ENCODE data around the gene ITGB1. TPM values are rescaled to one million over a fixed set of nuclear protein-coding genes. Genes with fewer than 3 reads are reported as not detected.

ITGB1 gene
- total and polyA plus RNA-seq, 8 donors: 57.9 to 909 (median 176) TPM

DNA sequence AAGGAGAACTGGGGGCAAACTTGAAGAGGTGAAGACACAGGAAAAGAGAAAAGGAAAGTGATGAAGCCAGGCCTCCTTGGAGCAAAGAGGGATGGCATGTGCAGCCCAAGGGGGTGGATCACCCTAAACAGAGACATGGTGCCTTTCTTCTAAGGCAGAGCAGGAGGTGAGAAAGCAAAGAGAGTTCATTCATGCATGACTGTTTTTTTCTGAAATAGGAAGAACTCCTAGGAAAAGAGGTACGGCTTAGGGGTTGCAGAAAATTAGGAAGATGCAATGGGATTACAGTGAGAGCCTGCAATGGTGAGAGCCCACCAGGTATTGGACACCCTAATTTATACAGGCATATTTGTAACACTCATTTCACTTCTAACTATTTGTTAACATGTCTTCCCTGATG, 15.9 kb downstream of the ITGB1 start:
- Histone ChIP-seq H3K27me3 (no peaks in the 10 kb centered on the region), H3K27ac (peak overlapping the region in 3 of 5 donors; percentile 10 to 82 (median 19)), H3K36me3 (no peaks in the 10 kb centered on the region), H3K9me3 (no peaks in the 10 kb centered on the region), H3K4me1 (peaks cover 34 to 99% (median 78%) of the 10 kb centered on the region in 4 donors), H3K4me3 (no peak overlapping the region)
- TF ChIP-seq POLR2A (IDR thresholded peaks at IDR 0.05): no peak
- no peak for TF ChIP-seq EP300 (IDR thresholded peaks at IDR 0.05)
- TF ChIP-seq, protein P1, sequence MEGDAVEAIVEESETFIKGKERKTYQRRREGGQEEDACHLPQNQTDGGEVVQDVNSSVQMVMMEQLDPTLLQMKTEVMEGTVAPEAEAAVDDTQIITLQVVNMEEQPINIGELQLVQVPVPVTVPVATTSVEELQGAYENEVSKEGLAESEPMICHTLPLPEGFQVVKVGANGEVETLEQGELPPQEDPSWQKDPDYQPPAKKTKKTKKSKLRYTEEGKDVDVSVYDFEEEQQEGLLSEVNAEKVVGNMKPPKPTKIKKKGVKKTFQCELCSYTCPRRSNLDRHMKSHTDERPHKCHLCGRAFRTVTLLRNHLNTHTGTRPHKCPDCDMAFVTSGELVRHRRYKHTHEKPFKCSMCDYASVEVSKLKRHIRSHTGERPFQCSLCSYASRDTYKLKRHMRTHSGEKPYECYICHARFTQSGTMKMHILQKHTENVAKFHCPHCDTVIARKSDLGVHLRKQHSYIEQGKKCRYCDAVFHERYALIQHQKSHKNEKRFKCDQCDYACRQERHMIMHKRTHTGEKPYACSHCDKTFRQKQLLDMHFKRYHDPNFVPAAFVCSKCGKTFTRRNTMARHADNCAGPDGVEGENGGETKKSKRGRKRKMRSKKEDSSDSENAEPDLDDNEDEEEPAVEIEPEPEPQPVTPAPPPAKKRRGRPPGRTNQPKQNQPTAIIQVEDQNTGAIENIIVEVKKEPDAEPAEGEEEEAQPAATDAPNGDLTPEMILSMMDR (IDR thresholded peaks at IDR 0.05): no peak
- no peak for TF ChIP-seq POLR2AphosphoS5 (IDR thresholded peaks at IDR 0.05)
- no peak for DNase-seq
- WGBS, 5 donors: 90 to 100% (median 96%) methylated on average over 1 of the region's 1 CpG
- intact Hi-C loops (cut with DNase I; ENCODE audit: low total_unique reads): no loop called here

DNA sequence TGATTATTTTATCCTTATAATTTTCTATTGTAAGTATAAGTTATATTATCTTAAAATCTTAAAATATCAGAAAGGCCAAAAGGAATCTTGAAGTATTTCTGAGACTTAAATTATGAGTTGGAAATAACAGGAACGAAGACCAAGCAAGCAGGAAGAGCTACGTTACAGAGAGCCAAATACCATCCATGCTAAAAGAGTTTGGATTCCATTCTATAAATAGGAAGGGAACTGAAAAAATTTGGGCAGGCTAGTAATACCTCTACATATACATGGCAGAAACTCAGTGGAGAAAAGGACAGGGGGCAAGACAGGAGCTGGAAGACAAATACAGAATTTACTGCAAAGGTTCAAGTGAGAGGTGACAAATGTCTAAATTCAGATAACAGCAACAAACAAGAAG, 16.7 kb downstream of the ITGB1 start:
- H3K4me1 ChIP-seq: peaks cover 31 to 96% (median 78%) of the 10 kb centered on the region in 4 donors
- intact Hi-C loops (cut with DNase I; ENCODE audit: low total_unique reads): no loop called here
- TF ChIP-seq EP300 (IDR thresholded peaks at IDR 0.05) (no peak), POLR2A (IDR thresholded peaks at IDR 0.05) (no peak), POLR2AphosphoS5 (IDR thresholded peaks at IDR 0.05) (no peak)
- TF ChIP-seq, protein P1 (IDR thresholded peaks at IDR 0.05): no peak
- peak overlapping the region in 4 of 5 donors; percentile 10 to 82 (median 26) for H3K27ac ChIP-seq
- H3K9me3 ChIP-seq: no peaks in the 10 kb centered on the region
- H3K36me3 ChIP-seq: no peaks in the 10 kb centered on the region
- H3K4me3 ChIP-seq: no peak overlapping the region
- WGBS, 5 donors: 42 to 68% (median 56%) methylated on average over 2 of the region's 2 CpGs
- no peaks in the 10 kb centered on the region for H3K27me3 ChIP-seq
- no peak for DNase-seq

DNA sequence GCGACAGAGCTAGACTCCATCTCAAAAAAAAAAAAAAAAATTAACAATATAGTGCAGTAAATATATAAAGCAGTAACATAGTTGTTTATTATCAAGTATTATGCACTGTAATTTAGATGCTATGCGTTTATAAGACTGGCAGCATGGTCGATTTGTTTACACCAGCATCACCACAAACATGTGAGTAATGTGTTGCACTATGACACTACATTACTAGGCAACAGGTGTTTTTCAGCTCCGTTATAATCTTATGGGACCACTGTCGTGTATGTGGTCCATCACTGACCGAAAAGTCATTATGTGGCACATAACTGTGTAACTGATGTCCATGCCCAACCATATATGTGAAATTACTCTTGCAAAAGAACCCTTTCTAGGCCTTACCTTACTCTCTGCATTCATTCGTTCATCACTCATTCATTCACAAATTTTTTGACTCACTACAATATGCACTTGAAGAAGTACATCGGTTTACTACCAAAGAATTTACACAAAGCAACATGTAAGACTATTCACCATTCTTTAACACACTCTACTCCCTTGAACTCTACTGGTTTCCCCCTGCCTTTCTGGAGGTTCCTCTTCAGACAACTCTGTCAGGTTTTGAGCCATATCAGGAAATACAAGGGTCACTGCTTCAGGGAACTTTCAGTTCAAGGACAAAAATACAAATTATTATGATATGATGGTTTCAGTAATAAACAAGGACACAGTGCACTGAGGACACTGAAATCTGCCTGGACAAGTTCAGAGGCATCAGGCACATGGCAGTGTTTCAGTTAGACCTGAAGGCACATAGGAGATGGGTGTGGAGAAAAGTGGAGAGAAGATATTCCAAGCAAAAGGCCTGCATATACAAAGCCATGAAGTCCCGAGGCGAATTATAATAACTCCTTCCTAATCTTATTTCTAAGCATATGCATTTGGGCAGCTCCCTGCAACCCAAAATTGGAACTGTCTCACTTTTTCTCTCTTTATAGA, 17.4 kb downstream of the ITGB1 start:
- 74 to 84% (median 76%) methylated on average over 10 of the region's 10 CpGs for WGBS, 5 donors
- Histone ChIP-seq H3K4me3 (no peak overlapping the region), H3K27ac (peak overlapping the region in 4 of 5 donors; percentile 10 to 82 (median 26)), H3K36me3 (peaks cover 0 to 3% (median under 1%) of the 10 kb centered on the region in 4 donors), H3K27me3 (no peaks in the 10 kb centered on the region), H3K4me1 (peaks cover 31 to 94% (median 77%) of the 10 kb centered on the region in 4 donors), H3K9me3 (no peaks in the 10 kb centered on the region)
- TF ChIP-seq, protein P1 (IDR thresholded peaks at IDR 0.05): no peak
- no peak for TF ChIP-seq POLR2AphosphoS5 (IDR thresholded peaks at IDR 0.05)
- TF ChIP-seq EP300 (IDR thresholded peaks at IDR 0.05): no peak
- no peak for TF ChIP-seq POLR2A (IDR thresholded peaks at IDR 0.05)
- DNase-seq: no peak
- intact Hi-C loops (cut with DNase I; ENCODE audit: low total_unique reads): no loop called here

DNA sequence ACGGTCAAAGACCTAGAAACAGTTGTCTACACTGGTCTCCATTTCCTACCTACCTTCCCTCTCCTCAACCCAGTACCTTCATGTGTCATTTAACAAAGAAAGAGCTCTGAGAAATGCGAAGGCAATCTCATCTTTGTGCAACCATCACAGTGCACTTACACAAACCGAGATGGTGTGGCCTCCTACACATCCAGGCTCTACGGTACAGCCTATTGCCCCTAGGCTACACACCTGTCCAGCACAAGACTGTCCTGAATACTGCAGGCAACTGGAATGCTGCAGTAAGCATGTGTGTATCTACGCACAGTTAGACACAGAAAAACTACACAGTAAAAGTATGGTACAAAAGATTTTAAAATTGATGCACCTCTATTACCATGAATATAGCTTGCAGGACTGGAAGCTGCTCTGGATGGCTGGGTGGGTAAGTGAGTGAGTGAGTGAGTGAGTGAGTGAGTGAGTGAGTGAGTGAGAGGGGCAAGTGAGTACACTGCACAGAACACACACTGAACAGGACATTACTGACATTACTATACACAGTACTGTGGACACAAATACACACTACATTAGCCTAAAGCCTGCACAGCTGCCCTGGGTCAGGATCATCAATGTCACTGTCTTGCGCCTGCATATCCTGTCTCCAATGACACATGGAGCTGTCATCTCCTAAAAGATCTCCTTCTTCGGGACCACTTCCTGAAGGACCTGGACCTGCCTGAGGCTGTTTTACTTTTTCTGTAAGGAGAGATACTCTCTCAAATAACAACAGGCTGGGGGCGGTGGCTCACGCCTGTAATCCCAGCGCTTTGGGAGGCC, 18.5 kb downstream of the ITGB1 start:
- DNase-seq: no peak
- TF ChIP-seq, protein P1 (IDR thresholded peaks at IDR 0.05): no peak
- TF ChIP-seq EP300 (IDR thresholded peaks at IDR 0.05) (no peak), POLR2A (IDR thresholded peaks at IDR 0.05) (no peak), POLR2AphosphoS5 (IDR thresholded peaks at IDR 0.05) (no peak)
- intact Hi-C loops (cut with DNase I; ENCODE audit: low total_unique reads): no loop called here
- H3K36me3 ChIP-seq: peaks cover 5 to 10% (median 7%) of the 10 kb centered on the region in 4 donors
- H3K27ac ChIP-seq: peak overlapping the region in 4 of 5 donors; percentile 76 to 82 (median 80)
- peaks cover 31 to 94% (median 73%) of the 10 kb centered on the region in 4 donors for H3K4me1 ChIP-seq
- 83 to 92% (median 91%) methylated on average over 10 of the region's 10 CpGs for WGBS, 5 donors
- H3K27me3 ChIP-seq: no peaks in the 10 kb centered on the region
- H3K4me3 ChIP-seq: peak overlapping the region in 1 of 4 donors; percentile 16
- H3K9me3 ChIP-seq: no peaks in the 10 kb centered on the region
